Fibroblast of the conjunctiva (primary cell): ENCODE data around the gene ITCH.

Source experiments
- DNase-seq: peaks from one replicate; pipeline ENCODE4 v3.0.0-alpha.2; 2010; ENCODE audit warnings: low read depth

ITCH gene

GRCh38 chr20:34557936-34558319 is 194.9 kb downstream of the ITCH start:
- DNase-seq, result no peak

DNA sequence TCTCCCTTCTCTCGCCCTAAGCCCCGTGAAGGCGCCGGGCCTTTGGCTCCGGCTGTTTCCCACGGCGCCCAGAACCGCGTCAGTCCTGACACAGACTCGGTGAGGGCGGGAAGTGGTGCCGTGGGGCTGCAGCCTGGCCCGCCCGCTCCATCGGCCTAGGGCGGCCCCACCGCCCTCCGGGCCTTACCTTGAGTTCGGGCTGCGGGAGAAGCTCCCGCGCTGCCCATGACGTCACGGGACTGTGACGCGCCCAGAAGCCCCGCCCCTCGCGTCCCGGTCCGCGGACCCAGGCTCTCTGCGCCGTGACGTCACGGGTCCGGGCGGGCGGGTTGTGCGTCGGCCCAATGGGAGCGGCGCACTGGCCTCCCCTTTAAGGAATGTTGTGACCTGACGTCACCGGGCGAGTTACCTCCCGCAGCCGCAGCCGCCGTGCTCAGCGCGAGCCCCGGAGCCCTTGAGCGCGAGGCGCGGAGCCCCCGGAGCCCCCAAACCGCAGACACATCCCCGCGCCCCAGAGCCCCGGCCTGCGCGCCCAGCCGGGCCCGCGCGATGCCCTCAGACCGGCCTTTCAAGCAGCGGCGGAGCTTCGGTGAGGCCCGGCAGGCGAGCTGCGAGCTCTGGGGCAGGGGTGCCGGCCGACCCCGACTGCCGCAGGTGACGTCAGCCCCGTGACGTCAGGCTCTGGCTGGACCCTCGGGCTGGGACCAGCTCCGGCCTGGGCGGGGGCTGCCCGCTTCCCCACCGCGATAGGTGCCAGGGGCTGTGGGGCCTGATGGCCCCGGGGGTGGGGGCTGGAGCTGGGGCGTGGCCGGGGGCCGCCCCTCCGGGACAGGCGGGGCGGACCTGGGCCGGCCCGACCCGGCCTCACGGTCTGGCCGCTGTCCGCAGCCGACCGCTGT is 195.5 kb downstream of the ITCH start, which contains the start of gene MAP1LC3A:
MAP1LC3A (plus strand) TSS at position 399 of the 899 bp plus-strand sequence; CDS start at position 550, 151 bp downstream.
- peak; percentile 91 for DNase-seq

DNA sequence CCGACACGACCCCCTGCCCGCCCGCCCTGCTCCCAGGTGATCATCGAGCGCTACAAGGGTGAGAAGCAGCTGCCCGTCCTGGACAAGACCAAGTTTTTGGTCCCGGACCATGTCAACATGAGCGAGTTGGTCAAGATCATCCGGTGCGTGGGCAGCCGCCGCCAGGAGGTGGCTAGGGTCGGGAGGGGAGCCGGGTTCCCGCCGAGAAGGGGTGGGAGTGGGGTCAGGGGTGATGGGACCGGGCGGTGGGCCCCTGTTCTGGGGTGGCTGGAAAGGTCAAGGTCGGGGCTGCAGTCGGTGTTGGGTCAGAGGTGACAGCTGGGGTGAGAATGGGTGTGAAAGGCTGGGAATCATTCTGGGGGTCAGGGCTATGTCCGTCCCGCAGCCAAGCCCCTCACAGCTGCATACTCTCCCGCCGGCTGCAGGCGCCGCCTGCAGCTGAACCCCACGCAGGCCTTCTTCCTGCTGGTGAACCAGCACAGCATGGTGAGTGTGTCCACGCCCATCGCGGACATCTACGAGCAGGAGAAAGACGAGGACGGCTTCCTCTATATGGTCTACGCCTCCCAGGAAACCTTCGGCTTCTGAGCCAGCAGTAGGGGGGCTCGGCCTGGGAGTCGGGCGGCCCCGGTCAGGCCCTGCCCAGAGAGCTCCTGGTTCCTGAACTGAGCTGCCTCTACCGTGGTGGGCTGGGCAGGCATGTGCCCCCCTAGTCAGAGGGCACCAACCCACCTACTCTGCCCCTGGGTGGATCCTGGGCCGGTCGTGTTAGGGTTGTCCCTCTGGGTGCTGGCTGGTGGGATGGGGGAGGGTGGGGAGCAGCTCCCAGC is 196.5 kb downstream of the ITCH start:
- DNase-seq, result no peak

GRCh38 chr20:34560141-34560523 is 197.1 kb downstream of the ITCH start:
- DNase-seq, result no peak

- no peak for DNase-seq
These were observed 197.5 kb downstream of the ITCH start for GRCh38 chr20:34560614-34561013.
